ENCODE results near the gene TBX2. TPM values are rescaled to one million over a fixed set of nuclear protein-coding genes. Genes with fewer than 3 reads are reported as not detected.

TBX2 gene
- total RNA-seq, 5 donors from 2014 or later (not counting 1 experiment from before 2014, with no cell fraction given), result 0.26 to 0.82 (median 0.32) TPM; not detected in 2

DNA sequence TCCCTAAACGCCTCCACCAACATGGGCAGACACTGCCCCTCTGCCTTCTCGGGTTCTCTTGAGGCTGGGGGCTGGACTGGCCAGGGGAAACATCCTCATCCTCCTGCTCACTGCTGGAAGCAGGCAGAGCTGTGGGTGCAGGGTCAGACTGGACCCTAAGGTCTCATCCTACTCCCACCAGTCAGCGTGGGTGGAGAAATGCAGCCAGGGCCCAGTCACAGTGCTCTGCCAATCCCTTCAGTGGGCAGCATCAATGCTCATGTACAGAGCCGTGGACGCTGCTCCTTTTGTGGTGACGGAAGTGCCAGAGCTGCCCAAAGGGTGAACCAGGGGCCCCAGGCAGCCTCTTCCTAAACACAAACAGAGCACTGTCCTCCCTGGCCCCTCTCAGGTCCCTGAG is 13.4 kb upstream of the TBX2 start:
- ATAC-seq (replicated peaks in 1 of 4) (no peak), DNase-seq (no peak)
- Histone ChIP-seq H3K4me3 (ENCODE audit: control insufficient read depth in 1 of 2, extremely low read depth in 1 of 2, low read length in 1 of 2) (no peak overlapping the region), H3K27ac (ENCODE audit: low read length) (no peak overlapping the region), H3K9me3 (no peaks in the 10 kb centered on the region), H3K27me3 (replicated peaks in 1 of 2; ENCODE audit: control insufficient read depth in 2 of 2, extremely low read depth in 1 of 2, insufficient read depth in 2 of 2, low read length in 1 of 2) (peaks cover 0 to 25% of the 10 kb centered on the region in 2 experiments), H3K36me3 (ENCODE audit: control insufficient read depth in 2 of 2, extremely low read depth in 1 of 2, insufficient read depth in 1 of 2, low read length in 1 of 2) (no peaks in the 10 kb centered on the region), H3K4me1 (ENCODE audit: control insufficient read depth in 1 of 2, extremely low read depth in 1 of 2, insufficient read depth in 2 of 2, low read length in 2 of 2) (peaks cover 0 to 10% of the 10 kb centered on the region in 2 experiments)
- no peak overlapping the region for H3K27ac Mint-ChIP-seq
- CTCF ChIA-PET, result interaction anchor here in 1 of 2 donors (0.6 kb wide), 1 partner anchor 661 kb away, joined by 5 read pairs; no protein-coding TSS in a partner anchor
- POLR2A ChIA-PET, result no interaction called here
- no peak overlapping the region for H3K4me3 Mint-ChIP-seq
- H3K4me1 Mint-ChIP-seq, result peaks cover 3 to 9% (median 4%) of the 10 kb centered on the region in 3 donors
- H3K36me3 Mint-ChIP-seq, result peaks cover 11% of the 10 kb centered on the region
- 54% methylated on average over 3 of the region's 6 CpGs for WGBS (ENCODE audit: insufficient coverage)
- H3K9me3 Mint-ChIP-seq, result no peaks in the 10 kb centered on the region
- H3K27me3 Mint-ChIP-seq, result peaks cover 3 to 4% of the 10 kb centered on the region in 2 donors

DNA sequence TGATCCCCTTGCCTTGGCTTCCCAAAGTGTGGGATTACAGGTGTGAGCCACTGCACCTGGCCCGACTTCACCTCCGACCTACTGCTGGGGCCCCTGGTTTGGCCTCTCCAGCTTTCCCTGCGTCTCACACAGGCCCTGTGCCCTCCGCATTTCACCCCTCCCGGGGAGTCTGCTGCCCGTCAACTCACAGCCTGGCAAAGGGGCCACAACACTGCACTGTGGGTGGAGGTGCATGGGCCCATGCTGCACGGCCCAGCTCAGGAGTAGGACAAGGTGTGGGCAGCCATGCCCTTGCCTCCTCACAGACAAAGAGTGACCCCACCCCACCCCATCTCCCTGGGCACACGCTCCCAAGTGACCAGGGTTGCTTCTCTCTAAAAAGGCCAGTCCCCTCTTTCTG is 12.6 kb upstream of the TBX2 start:
- H3K36me3 Mint-ChIP-seq, result peaks cover 8% of the 10 kb centered on the region
- Histone ChIP-seq H3K27me3 (replicated peaks in 1 of 2; ENCODE audit: control insufficient read depth in 2 of 2, extremely low read depth in 1 of 2, insufficient read depth in 2 of 2, low read length in 1 of 2) (peaks cover 0 to 29% of the 10 kb centered on the region in 2 experiments), H3K4me1 (ENCODE audit: control insufficient read depth in 1 of 2, extremely low read depth in 1 of 2, insufficient read depth in 2 of 2, low read length in 2 of 2) (peaks cover 0 to 10% of the 10 kb centered on the region in 2 experiments), H3K4me3 (ENCODE audit: control insufficient read depth in 1 of 2, extremely low read depth in 1 of 2, low read length in 1 of 2) (no peak overlapping the region), H3K36me3 (ENCODE audit: control insufficient read depth in 2 of 2, extremely low read depth in 1 of 2, insufficient read depth in 1 of 2, low read length in 1 of 2) (no peaks in the 10 kb centered on the region), H3K9me3 (no peaks in the 10 kb centered on the region), H3K27ac (ENCODE audit: low read length) (no peak overlapping the region)
- H3K27me3 Mint-ChIP-seq, result peaks cover 3 to 4% of the 10 kb centered on the region in 2 donors
- DNase-seq (no peak), ATAC-seq (replicated peaks in 1 of 4) (no peak)
- no peak overlapping the region for H3K4me3 Mint-ChIP-seq
- H3K27ac Mint-ChIP-seq, result no peak overlapping the region
- ChIA-PET CTCF (interaction anchor here (0.6 to 0.7 kb wide), 2 partner anchors 354 to 662 kb away, joined by 4 to 5 read pairs; no protein-coding TSS in a partner anchor), POLR2A (no interaction called here)
- H3K4me1 Mint-ChIP-seq, result peaks cover 3 to 9% (median 4%) of the 10 kb centered on the region in 3 donors
- 81% methylated on average over 5 of the region's 8 CpGs for WGBS (ENCODE audit: insufficient coverage)
- no peaks in the 10 kb centered on the region for H3K9me3 Mint-ChIP-seq

GRCh38 chr17:61387511-61388305 is 11.9 kb upstream of the TBX2 start:
- no peak for DNase-seq
- ATAC-seq (replicated peaks in 1 of 4), result no peak
- no peak overlapping the region for H3K4me3 Mint-ChIP-seq

DNA sequence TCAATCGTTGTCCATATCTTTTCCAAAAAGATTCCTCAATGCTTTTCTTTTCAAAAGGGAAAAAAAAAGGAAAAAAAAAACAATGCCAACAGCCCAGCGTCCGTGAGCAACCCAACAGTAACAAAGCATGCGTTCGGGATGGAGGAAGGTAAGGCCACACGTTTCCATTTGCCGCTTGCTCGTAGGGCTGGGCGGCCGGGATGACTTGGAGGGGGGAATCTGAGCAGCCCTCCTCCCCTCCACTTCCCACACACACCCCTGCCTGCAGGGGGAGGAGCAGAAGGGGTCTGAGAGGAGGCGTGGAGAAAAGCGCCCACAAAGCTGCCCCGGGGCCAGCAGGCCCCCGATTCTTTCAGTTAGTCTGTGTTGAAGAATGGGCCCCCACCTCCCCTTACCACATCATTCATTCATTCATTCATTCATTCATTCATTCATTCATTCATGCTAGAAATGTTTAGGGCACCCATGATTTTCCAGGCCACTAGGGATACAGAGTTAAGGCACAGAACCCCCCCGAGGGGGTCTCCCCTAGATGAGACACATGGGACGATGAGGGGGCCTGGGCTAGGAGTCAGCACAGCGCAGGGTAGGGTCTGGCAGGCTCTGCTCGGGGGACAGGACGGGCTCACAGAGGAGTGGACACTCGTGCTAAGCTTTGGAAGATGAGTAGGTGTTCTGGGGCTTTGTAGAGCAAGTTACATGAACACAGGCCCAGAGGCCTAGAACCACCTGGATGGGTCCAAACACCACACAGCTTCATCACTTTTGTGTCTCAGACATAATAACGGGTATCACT is 10.9 kb upstream of the TBX2 start:
- H3K36me3 Mint-ChIP-seq, result peaks cover 16% of the 10 kb centered on the region
- peaks cover 0 to 10% of the 10 kb centered on the region in 2 experiments for H3K4me1 ChIP-seq (ENCODE audit: control insufficient read depth in 1 of 2, extremely low read depth in 1 of 2, insufficient read depth in 2 of 2, low read length in 2 of 2)
- no peaks in the 10 kb centered on the region for H3K9me3 Mint-ChIP-seq
- no peak overlapping the region for H3K4me3 ChIP-seq (ENCODE audit: control insufficient read depth in 1 of 2, extremely low read depth in 1 of 2, low read length in 1 of 2)
- H3K36me3 ChIP-seq (ENCODE audit: control insufficient read depth in 2 of 2, extremely low read depth in 1 of 2, insufficient read depth in 1 of 2, low read length in 1 of 2), result no peaks in the 10 kb centered on the region
- no peaks in the 10 kb centered on the region for H3K9me3 ChIP-seq
- H3K4me3 Mint-ChIP-seq, result no peak overlapping the region
- POLR2A ChIA-PET, result no interaction called here
- DNase-seq (no peak), ATAC-seq (replicated peaks in 1 of 4) (no peak)
- peaks cover 4 to 8% of the 10 kb centered on the region in 2 donors for H3K27me3 Mint-ChIP-seq
- H3K27me3 ChIP-seq (replicated peaks in 1 of 2; ENCODE audit: control insufficient read depth in 2 of 2, extremely low read depth in 1 of 2, insufficient read depth in 2 of 2, low read length in 1 of 2), result peaks cover 0 to 37% of the 10 kb centered on the region in 2 experiments
- CTCF ChIA-PET, result no interaction called here
- 82% methylated on average over 3 of the region's 21 CpGs for WGBS (ENCODE audit: insufficient coverage)
- peaks cover 3 to 9% (median 4%) of the 10 kb centered on the region in 3 donors for H3K4me1 Mint-ChIP-seq
- no peak overlapping the region for H3K27ac ChIP-seq (ENCODE audit: low read length)
- H3K27ac Mint-ChIP-seq, result no peak overlapping the region

More at GRCh38 chr17:61387511-61388305, 11.9 kb upstream of the TBX2 start:
- ChIA-PET POLR2A (no interaction called here), CTCF (no interaction called here)
- Histone ChIP-seq H3K36me3 (ENCODE audit: control insufficient read depth in 2 of 2, extremely low read depth in 1 of 2, insufficient read depth in 1 of 2, low read length in 1 of 2) (no peaks in the 10 kb centered on the region), H3K27ac (ENCODE audit: low read length) (no peak overlapping the region), H3K4me3 (ENCODE audit: control insufficient read depth in 1 of 2, extremely low read depth in 1 of 2, low read length in 1 of 2) (no peak overlapping the region), H3K4me1 (ENCODE audit: control insufficient read depth in 1 of 2, extremely low read depth in 1 of 2, insufficient read depth in 2 of 2, low read length in 2 of 2) (peaks cover 0 to 10% of the 10 kb centered on the region in 2 experiments), H3K9me3 (no peaks in the 10 kb centered on the region), H3K27me3 (replicated peaks in 1 of 2; ENCODE audit: control insufficient read depth in 2 of 2, extremely low read depth in 1 of 2, insufficient read depth in 2 of 2, low read length in 1 of 2) (peaks cover 0 to 30% of the 10 kb centered on the region in 2 experiments)
- H3K27me3 Mint-ChIP-seq, result peaks cover 4% of the 10 kb centered on the region in 2 donors
- no peaks in the 10 kb centered on the region for H3K9me3 Mint-ChIP-seq
- peaks cover 12% of the 10 kb centered on the region for H3K36me3 Mint-ChIP-seq
- H3K4me1 Mint-ChIP-seq, result peaks cover 3 to 9% (median 4%) of the 10 kb centered on the region in 3 donors
- H3K27ac Mint-ChIP-seq, result no peak overlapping the region
- 91% methylated on average over 4 of the region's 11 CpGs for WGBS (ENCODE audit: insufficient coverage)

- H3K27me3 Mint-ChIP-seq, result peaks cover 4 to 13% of the 10 kb centered on the region in 2 donors
- Histone ChIP-seq H3K27me3 (replicated peaks in 1 of 2; ENCODE audit: control insufficient read depth in 2 of 2, extremely low read depth in 1 of 2, insufficient read depth in 2 of 2, low read length in 1 of 2) (peaks cover 0 to 46% of the 10 kb centered on the region in 2 experiments), H3K4me3 (ENCODE audit: control insufficient read depth in 1 of 2, extremely low read depth in 1 of 2, low read length in 1 of 2) (no peak overlapping the region), H3K4me1 (ENCODE audit: control insufficient read depth in 1 of 2, extremely low read depth in 1 of 2, insufficient read depth in 2 of 2, low read length in 2 of 2) (peaks cover 0 to 10% of the 10 kb centered on the region in 2 experiments), H3K27ac (ENCODE audit: low read length) (no peak overlapping the region), H3K9me3 (no peaks in the 10 kb centered on the region), H3K36me3 (ENCODE audit: control insufficient read depth in 2 of 2, extremely low read depth in 1 of 2, insufficient read depth in 1 of 2, low read length in 1 of 2) (no peaks in the 10 kb centered on the region)
- H3K4me3 Mint-ChIP-seq, result no peak overlapping the region
- peaks cover 16% of the 10 kb centered on the region for H3K36me3 Mint-ChIP-seq
- H3K9me3 Mint-ChIP-seq, result no peaks in the 10 kb centered on the region
- H3K27ac Mint-ChIP-seq, result no peak overlapping the region
- CTCF ChIA-PET, result interaction anchor here (0.6 to 1.3 kb wide), 4 partner anchors 67 to 669 kb away, joined by 3 to 7 read pairs (median 4); no protein-coding TSS in a partner anchor
- POLR2A ChIA-PET, result no interaction called here
- WGBS (ENCODE audit: insufficient coverage), result 30% methylated on average over 16 of the region's 25 CpGs
- DNase-seq (peak in 15 of 35 experiments; percentile 21 to 63 (median 42)), ATAC-seq (replicated peaks in 1 of 4) (peak in 3 of 4 experiments; percentile 41 to 56 (median 48))
- H3K4me1 Mint-ChIP-seq, result peaks cover 3 to 9% (median 4%) of the 10 kb centered on the region in 3 donors
These were observed 9.8 kb upstream of the TBX2 start for GRCh38 chr17:61389670-61390478.

- H3K36me3 ChIP-seq (ENCODE audit: control insufficient read depth in 2 of 2, extremely low read depth in 1 of 2, insufficient read depth in 1 of 2, low read length in 1 of 2), result no peaks in the 10 kb centered on the region
- H3K36me3 Mint-ChIP-seq, result peaks cover 13% of the 10 kb centered on the region
- peaks cover 5 to 13% (median 6%) of the 10 kb centered on the region in 3 donors for H3K4me1 Mint-ChIP-seq
- H3K9me3 ChIP-seq, result no peaks in the 10 kb centered on the region
- no peak overlapping the region for H3K27ac Mint-ChIP-seq
- H3K27ac ChIP-seq (ENCODE audit: low read length), result no peak overlapping the region
- H3K4me3 ChIP-seq (ENCODE audit: control insufficient read depth in 1 of 2, extremely low read depth in 1 of 2, low read length in 1 of 2), result no peak overlapping the region
- CTCF ChIA-PET, result interaction anchor here (1.0 to 1.3 kb wide), 2 partner anchors 389 to 670 kb away, joined by 4 to 7 read pairs; no protein-coding TSS in a partner anchor
- H3K4me1 ChIP-seq (ENCODE audit: control insufficient read depth in 1 of 2, extremely low read depth in 1 of 2, insufficient read depth in 2 of 2, low read length in 2 of 2), result peaks cover 0 to 10% of the 10 kb centered on the region in 2 experiments
- DNase-seq (no peak), ATAC-seq (replicated peaks in 1 of 4) (no peak)
- H3K9me3 Mint-ChIP-seq, result no peaks in the 10 kb centered on the region
- WGBS (ENCODE audit: insufficient coverage), result 89% methylated on average over 10 of the region's 11 CpGs
- H3K27me3 ChIP-seq (replicated peaks in 1 of 2; ENCODE audit: control insufficient read depth in 2 of 2, extremely low read depth in 1 of 2, insufficient read depth in 2 of 2, low read length in 1 of 2), result peaks cover 2 to 52% of the 10 kb centered on the region in 2 experiments
- no peak overlapping the region for H3K4me3 Mint-ChIP-seq
- POLR2A ChIA-PET, result no interaction called here
- peaks cover 4 to 18% of the 10 kb centered on the region in 2 donors for H3K27me3 Mint-ChIP-seq
These were observed 9.2 kb upstream of the TBX2 start for GRCh38 chr17:61390479-61390791.
